Bronchial epithelial cell (primary cell): ENCODE measurements around the gene SRGN. TPM values are rescaled to one million over a fixed set of nuclear protein-coding genes. Genes with fewer than 3 reads are reported as not detected.
A peak's percentile ranks its signal among the peaks of the same experiment; 100 is the strongest.

Experiments
- DNase-seq: peaks from one replicate; pipeline ENCODE4 v3.0.0-alpha.2; 2010; ENCODE audit warnings: low read depth
- FAIRE-seq: peaks from 2 replicates; lab custom pipeline; 2011; peaks lifted over from hg19 to GRCh38; lab: Jason Lieb, UNC
- H3K27me3 ChIP-seq: 2 replicates; pipeline ENCODE4 v1.5.1; 2011; ENCODE audit warnings: low read length; ENCODE audit not compliant: control insufficient read depth, insufficient read depth
- H3K36me3 ChIP-seq: 2 replicates; pipeline ENCODE4 v1.5.1; 2011; ENCODE audit warnings: low read length; ENCODE audit not compliant: control insufficient read depth, insufficient read depth
- H3K4me3 ChIP-seq: 2 replicates; pipeline ENCODE4 v1.5.1; 2011; ENCODE audit warnings: mild to moderate bottlenecking, low read depth, low read length, control low read depth
- CTCF ChIP-seq: IDR thresholded peaks from 2 replicates; pipeline ENCODE4 v1.5.1; 2011; ENCODE audit warnings: mild to moderate bottlenecking, moderate library complexity, low read length, control low read depth, inconsistent platforms; ENCODE audit not compliant: insufficient read depth, severe bottlenecking
- total RNA-seq: library from RNA; depleted of rRNA; stranded (reverse); fragments of >200 nt; gene quantifications from 2 replicates; pipeline ENCODE4 v1.2.1, GENCODE V29; 2014

Gene SRGN
- total RNA-seq, 1 donor from 2014 or later, result 0.26 TPM

- H3K4me3 ChIP-seq, result no peak overlapping the region
- no peak for TF ChIP-seq CTCF
- FAIRE-seq (no peak), DNase-seq (no peak)
- no peaks in the 10 kb centered on the region for H3K36me3 ChIP-seq
- H3K27me3 ChIP-seq, result no peaks in the 10 kb centered on the region
These were observed 30.5 kb upstream of the SRGN start for GRCh38 chr10:69057261-69057950.

GRCh38 chr10:69057951-69058297 is 30.0 kb upstream of the SRGN start:
- FAIRE-seq (no peak), DNase-seq (peak; percentile 40)
- no peaks in the 10 kb centered on the region for H3K36me3 ChIP-seq
- no peak overlapping the region for H3K4me3 ChIP-seq
- TF ChIP-seq CTCF, result no peak
- H3K27me3 ChIP-seq, result peaks cover 1% of the 10 kb centered on the region

- Histone ChIP-seq H3K27me3 (peaks cover 1% of the 10 kb centered on the region), H3K36me3 (no peaks in the 10 kb centered on the region), H3K4me3 (no peak overlapping the region)
- no peak for FAIRE-seq
- no peak for DNase-seq
- no peak for TF ChIP-seq CTCF
These were observed 27.6 kb upstream of the SRGN start for GRCh38 chr10:69060127-69060798.

- peak; percentile 89 for DNase-seq
- Histone ChIP-seq H3K27me3 (peaks cover 1% of the 10 kb centered on the region), H3K36me3 (no peaks in the 10 kb centered on the region), H3K4me3 (peak overlapping the region; percentile 4)
- no peak for TF ChIP-seq CTCF
- no peak for FAIRE-seq
These were observed 26.4 kb upstream of the SRGN start for GRCh38 chr10:69061305-69062161.

GRCh38 chr10:69062901-69063300 is 25.0 kb upstream of the SRGN start:
- FAIRE-seq (no peak), DNase-seq (no peak)
- no peak overlapping the region for H3K4me3 ChIP-seq
- peaks cover 1% of the 10 kb centered on the region for H3K27me3 ChIP-seq
- no peak for TF ChIP-seq CTCF
- no peaks in the 10 kb centered on the region for H3K36me3 ChIP-seq
